ENCODE measurements around the gene KISS1.

The KISS1 gene

GRCh38 chr1:204223129-204223860, 27.0 kb upstream of the KISS1 start:
- Mint-ChIP-seq H3K36me3 (no peaks in the 10 kb centered on the region), H3K27ac (no peak overlapping the region), H3K4me1 (ENCODE audit: low read depth) (peaks cover 7% of the 10 kb centered on the region), H3K4me3 (no peak overlapping the region), H3K9me3 (ENCODE audit: low read depth) (no peaks in the 10 kb centered on the region), H3K27me3 (no peaks in the 10 kb centered on the region)

GRCh38 chr1:204222764-204223055, 26.4 kb upstream of the KISS1 start:
- Mint-ChIP-seq H3K9me3 (ENCODE audit: low read depth) (no peaks in the 10 kb centered on the region), H3K4me1 (ENCODE audit: low read depth) (peaks cover 11% of the 10 kb centered on the region), H3K36me3 (no peaks in the 10 kb centered on the region), H3K27me3 (no peaks in the 10 kb centered on the region), H3K4me3 (no peak overlapping the region), H3K27ac (no peak overlapping the region)

GRCh38 chr1:204222006-204222763, 25.9 kb upstream of the KISS1 start:
- no peaks in the 10 kb centered on the region for H3K27me3 Mint-ChIP-seq
- H3K27ac Mint-ChIP-seq, result no peak overlapping the region
- no peaks in the 10 kb centered on the region for H3K36me3 Mint-ChIP-seq
- no peak overlapping the region for H3K4me3 Mint-ChIP-seq
- no peaks in the 10 kb centered on the region for H3K9me3 Mint-ChIP-seq (ENCODE audit: low read depth)
- peaks cover 11% of the 10 kb centered on the region for H3K4me1 Mint-ChIP-seq (ENCODE audit: low read depth)

DNA sequence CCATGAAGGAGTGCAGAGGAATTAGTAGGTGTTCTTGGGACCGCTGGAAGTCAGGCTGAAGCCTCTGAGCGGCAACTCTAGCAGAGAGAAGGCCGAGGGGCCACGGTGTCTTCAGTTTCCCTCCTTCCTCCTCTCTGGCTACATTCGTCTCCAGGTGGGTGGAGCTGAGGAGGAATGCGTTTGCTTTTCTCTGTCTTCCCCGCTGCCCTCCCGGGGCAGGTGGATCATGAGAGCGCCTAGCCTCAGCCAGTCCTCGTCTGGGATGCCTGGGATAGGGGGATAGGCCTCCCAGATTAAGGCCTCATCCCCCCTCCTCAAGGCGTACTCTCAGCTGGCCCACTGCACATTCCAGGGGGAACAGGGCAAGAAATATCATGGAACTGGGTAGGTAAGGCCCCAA, 25.0 kb upstream of the KISS1 start:
- Mint-ChIP-seq H3K9me3 (ENCODE audit: low read depth) (no peaks in the 10 kb centered on the region), H3K4me1 (ENCODE audit: low read depth) (peaks cover 11% of the 10 kb centered on the region), H3K36me3 (no peaks in the 10 kb centered on the region), H3K4me3 (no peak overlapping the region), H3K27ac (no peak overlapping the region), H3K27me3 (no peaks in the 10 kb centered on the region)

DNA sequence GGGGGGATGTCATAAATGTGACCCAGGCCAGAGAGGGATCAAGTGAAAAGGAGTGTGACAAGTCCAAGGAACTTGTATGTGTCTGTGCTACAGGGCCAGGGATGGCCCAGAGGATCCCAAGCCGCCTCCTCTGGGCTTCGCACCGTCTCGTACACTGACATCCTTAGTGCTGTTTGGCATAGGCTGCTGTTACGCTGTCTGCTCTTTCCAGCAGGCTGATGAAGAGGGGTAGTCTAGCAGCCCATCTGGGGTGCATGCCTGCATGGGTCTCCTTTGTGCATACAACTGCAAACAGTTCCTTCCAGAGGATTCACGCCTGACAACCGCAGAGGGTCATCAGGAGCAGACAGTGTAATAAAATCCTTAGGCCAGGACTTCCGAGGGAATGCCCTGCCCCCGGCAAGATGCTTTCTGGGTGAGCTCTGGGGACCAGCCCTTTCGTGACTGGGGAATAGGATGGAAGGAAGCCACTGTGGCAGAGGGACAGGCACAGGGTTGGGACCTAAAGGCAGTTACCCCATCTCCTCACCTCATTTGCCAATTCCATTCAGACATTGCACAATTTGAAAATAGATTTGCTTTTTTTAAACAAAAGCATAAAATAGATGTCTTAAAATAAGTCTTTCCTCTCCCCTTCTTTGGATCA, 23.8 kb upstream of the KISS1 start:
- no peaks in the 10 kb centered on the region for H3K9me3 Mint-ChIP-seq (ENCODE audit: low read depth)
- H3K36me3 Mint-ChIP-seq, result no peaks in the 10 kb centered on the region
- peaks cover 11% of the 10 kb centered on the region for H3K4me1 Mint-ChIP-seq (ENCODE audit: low read depth)
- no peak overlapping the region for H3K27ac Mint-ChIP-seq
- H3K27me3 Mint-ChIP-seq, result no peaks in the 10 kb centered on the region
- no peak overlapping the region for H3K4me3 Mint-ChIP-seq

GRCh38 chr1:204218552-204218951, 22.3 kb upstream of the KISS1 start:
- Mint-ChIP-seq H3K9me3 (ENCODE audit: low read depth) (no peaks in the 10 kb centered on the region), H3K27ac (no peak overlapping the region), H3K36me3 (no peaks in the 10 kb centered on the region), H3K27me3 (no peaks in the 10 kb centered on the region), H3K4me1 (ENCODE audit: low read depth) (peaks cover 17% of the 10 kb centered on the region), H3K4me3 (no peak overlapping the region)

DNA sequence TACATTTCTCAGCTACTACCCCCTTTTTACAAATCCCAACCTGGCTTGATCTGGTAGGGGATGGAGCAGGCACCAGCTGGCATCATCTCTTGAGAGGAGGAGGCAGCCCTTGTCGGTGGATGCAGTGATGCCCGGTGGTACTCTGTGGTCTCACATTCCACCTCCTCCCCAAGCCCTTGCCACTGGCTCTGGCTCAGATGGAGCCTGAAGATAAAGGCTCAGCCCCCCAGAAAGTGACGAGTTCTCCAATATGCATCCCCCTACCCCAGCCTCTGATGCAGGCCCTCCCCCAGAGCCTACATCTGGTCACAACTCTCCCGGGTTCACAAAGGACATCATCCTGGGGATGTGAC, 21.3 kb upstream of the KISS1 start:
- Mint-ChIP-seq H3K27ac (no peak overlapping the region), H3K4me1 (ENCODE audit: low read depth) (peaks cover 17% of the 10 kb centered on the region), H3K36me3 (no peaks in the 10 kb centered on the region), H3K27me3 (no peaks in the 10 kb centered on the region), H3K9me3 (ENCODE audit: low read depth) (no peaks in the 10 kb centered on the region), H3K4me3 (no peak overlapping the region)

DNA sequence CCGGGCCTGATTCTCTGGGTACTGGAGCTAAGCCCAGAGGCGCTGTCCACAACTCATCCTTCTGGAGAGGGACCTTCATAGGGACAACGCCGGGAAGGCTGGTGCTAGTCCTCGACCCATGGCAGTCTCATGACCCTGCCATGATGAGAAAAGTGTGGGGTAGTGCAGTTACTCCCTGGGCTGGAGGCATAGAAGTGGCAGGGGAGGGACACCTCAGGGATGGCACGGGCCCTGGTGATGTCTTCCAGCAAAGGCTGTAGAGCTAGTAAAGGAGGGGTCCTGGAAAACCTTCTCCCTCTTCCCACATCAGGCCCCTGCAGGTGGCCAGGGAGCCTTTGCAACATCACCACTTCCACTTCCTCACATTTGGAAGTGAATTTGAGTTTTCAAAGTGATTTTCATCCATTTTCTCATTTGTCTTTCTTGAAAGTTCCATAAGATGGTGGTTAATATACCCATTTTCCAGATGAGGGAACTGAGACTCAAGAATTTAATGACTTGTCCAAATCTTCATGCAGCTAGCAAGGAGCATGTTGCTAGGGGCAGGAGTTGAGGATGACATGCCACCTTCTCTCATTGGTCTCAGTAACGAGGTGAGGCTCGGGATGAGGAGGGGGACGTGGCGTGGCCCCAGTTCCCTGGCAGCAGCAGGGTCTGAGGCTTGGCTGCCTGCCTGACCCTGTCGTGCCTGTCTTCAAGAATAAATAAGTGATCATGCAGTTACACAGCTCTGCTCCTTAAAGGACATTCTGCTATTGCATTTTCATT, 20.8 kb upstream of the KISS1 start:
- no peak overlapping the region for H3K27ac Mint-ChIP-seq
- peaks cover 17% of the 10 kb centered on the region for H3K4me1 Mint-ChIP-seq (ENCODE audit: low read depth)
- H3K27me3 Mint-ChIP-seq, result no peaks in the 10 kb centered on the region
- no peaks in the 10 kb centered on the region for H3K9me3 Mint-ChIP-seq (ENCODE audit: low read depth)
- H3K36me3 Mint-ChIP-seq, result no peaks in the 10 kb centered on the region
- no peak overlapping the region for H3K4me3 Mint-ChIP-seq

DNA sequence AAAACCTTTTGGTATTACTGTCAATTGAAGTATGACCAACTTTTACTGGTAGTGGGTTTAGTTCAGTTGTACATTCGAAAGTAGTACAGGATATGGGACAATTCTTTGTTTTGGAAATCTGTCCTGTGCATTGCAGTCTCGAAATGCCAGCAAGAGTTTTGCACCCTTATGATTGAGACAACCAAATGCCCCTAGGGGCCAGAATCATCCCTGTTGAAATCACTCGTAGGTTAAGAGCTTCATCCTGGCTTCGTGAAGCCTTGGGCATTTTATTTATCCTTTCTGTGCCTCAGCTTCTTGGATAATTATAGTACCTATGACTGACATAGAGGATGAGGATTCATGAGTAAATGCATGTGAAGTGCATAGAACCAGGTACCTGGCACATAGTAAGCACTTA, 19.9 kb upstream of the KISS1 start:
- Mint-ChIP-seq H3K4me3 (no peak overlapping the region), H3K9me3 (ENCODE audit: low read depth) (no peaks in the 10 kb centered on the region), H3K27me3 (no peaks in the 10 kb centered on the region), H3K36me3 (no peaks in the 10 kb centered on the region), H3K27ac (no peak overlapping the region), H3K4me1 (ENCODE audit: low read depth) (peaks cover 17% of the 10 kb centered on the region)

GRCh38 chr1:204213668-204214662, 17.7 kb upstream of the KISS1 start, which contains the start of gene GOLT1A:
Gene GOLT1A, minus strand, starts transcription at chr1:204213988. Its CDS starts 82 bp downstream, at chr1:204213906.
- no peak within 1 kb of the TSS for H3K27ac Mint-ChIP-seq
- no peaks in the 10 kb centered on the region for H3K36me3 Mint-ChIP-seq
- H3K9me3 Mint-ChIP-seq (ENCODE audit: low read depth), result no peaks in the 10 kb centered on the region
- no peak within 1 kb of the TSS for H3K4me3 Mint-ChIP-seq
- no peaks in the 10 kb centered on the region for H3K27me3 Mint-ChIP-seq
- H3K4me1 Mint-ChIP-seq (ENCODE audit: low read depth), result peaks cover 16% of the 10 kb centered on the region

DNA sequence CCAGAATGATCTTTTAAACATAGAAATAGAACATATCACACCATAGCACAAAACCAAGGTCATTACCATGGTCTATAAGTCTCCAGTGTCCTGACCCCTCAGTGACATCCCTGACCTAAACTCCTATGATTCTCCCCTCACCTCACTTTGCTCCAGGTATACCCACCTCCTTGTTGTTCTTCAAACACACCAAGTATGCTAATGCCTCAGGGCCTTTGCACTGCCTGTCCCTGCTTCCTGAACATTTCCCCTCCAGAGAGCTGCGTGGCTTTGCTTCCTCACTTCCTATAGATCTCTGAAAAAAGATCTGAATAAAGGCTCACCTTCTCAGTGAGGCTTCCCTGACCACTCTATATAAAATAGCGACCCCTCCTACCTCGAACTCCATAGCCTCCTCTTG, 16.4 kb upstream of the KISS1 start:
- Mint-ChIP-seq H3K27ac (no peak overlapping the region), H3K27me3 (no peaks in the 10 kb centered on the region), H3K9me3 (ENCODE audit: low read depth) (no peaks in the 10 kb centered on the region), H3K4me3 (no peak overlapping the region), H3K36me3 (no peaks in the 10 kb centered on the region), H3K4me1 (ENCODE audit: low read depth) (peaks cover 6% of the 10 kb centered on the region)

DNA sequence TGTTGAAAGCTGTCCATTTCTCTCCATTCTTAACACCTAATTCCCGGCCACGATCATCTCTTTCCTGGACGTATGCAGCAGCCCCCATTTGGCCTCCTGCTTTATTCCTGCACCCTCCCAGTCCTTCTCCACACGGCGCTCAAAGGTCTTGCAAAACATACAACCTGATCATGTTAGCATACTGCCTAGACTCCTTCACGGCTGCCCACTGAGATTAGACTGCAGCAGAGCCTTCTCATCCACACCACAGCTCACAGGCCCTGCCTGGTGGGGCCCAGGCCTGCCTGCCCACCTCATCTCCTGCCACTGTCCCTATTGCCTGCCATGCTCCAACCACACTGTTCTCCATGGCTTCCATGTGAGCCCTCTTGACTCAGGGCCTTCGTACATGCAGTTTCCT, 14.8 kb upstream of the KISS1 start:
- H3K36me3 Mint-ChIP-seq, result no peaks in the 10 kb centered on the region
- H3K4me1 Mint-ChIP-seq (ENCODE audit: low read depth), result peaks cover 10% of the 10 kb centered on the region
- no peak overlapping the region for H3K4me3 Mint-ChIP-seq
- no peak overlapping the region for H3K27ac Mint-ChIP-seq
- peaks cover 2% of the 10 kb centered on the region for H3K27me3 Mint-ChIP-seq
- H3K9me3 Mint-ChIP-seq (ENCODE audit: low read depth), result no peaks in the 10 kb centered on the region

- H3K36me3 Mint-ChIP-seq, result no peaks in the 10 kb centered on the region
- H3K4me1 Mint-ChIP-seq (ENCODE audit: low read depth), result peaks cover 13% of the 10 kb centered on the region
- no peak overlapping the region for H3K4me3 Mint-ChIP-seq
- peaks cover 5% of the 10 kb centered on the region for H3K27me3 Mint-ChIP-seq
- no peak overlapping the region for H3K27ac Mint-ChIP-seq
- no peaks in the 10 kb centered on the region for H3K9me3 Mint-ChIP-seq (ENCODE audit: low read depth)
Observed at GRCh38 chr1:204207136-204207616, 10.9 kb upstream of the KISS1 start.

- H3K4me3 Mint-ChIP-seq, result no peak overlapping the region
- H3K27ac Mint-ChIP-seq, result no peak overlapping the region
- H3K27me3 Mint-ChIP-seq, result peaks cover 5% of the 10 kb centered on the region
- H3K9me3 Mint-ChIP-seq (ENCODE audit: low read depth), result no peaks in the 10 kb centered on the region
- H3K4me1 Mint-ChIP-seq (ENCODE audit: low read depth), result peaks cover 13% of the 10 kb centered on the region
- no peaks in the 10 kb centered on the region for H3K36me3 Mint-ChIP-seq
Observed at GRCh38 chr1:204206121-204206520, 9.8 kb upstream of the KISS1 start.
